CD4-positive, CD25-positive, alpha-beta regulatory T cell (primary cell): ENCODE data around the gene FOXJ2. TPM values are rescaled to one million over a fixed set of nuclear protein-coding genes. Genes with fewer than 3 reads are reported as not detected.
"Not testable (repeated sequence)": the region's sequence is repeated elsewhere in the genome, so short reads cannot be mapped to it uniquely, and the experiment has no call there.

ENCODE experiments used
- ATAC-seq, 2 donors: fragments of 150-1000 bp; cut with Tn5 transposase; one replicate each; pipeline ENCODE4 v1.10.0; 2021; ENCODE audit warnings: low read depth in 2 of 2, moderate number of reproducible peaks in 2 of 2, moderate library complexity in 1 of 2
- DNase-seq, 3 donors: peaks; one replicate each; pipeline versions ENCODE4 v3.0.0 to v3.0.0-alpha.2; 2012 to 2022; ENCODE audit warnings: mixed read lengths in 1 of 3
- H3K27ac ChIP-seq: one replicate; pipeline ENCODE4 v1.7.0; 2013; ENCODE audit warnings: mild to moderate bottlenecking, low read length; ENCODE audit not compliant: insufficient read depth, poor library complexity, severe bottlenecking
- H3K27me3 ChIP-seq: one replicate; pipeline ENCODE4 v1.7.0; 2013; ENCODE audit warnings: low read length; ENCODE audit not compliant: control insufficient read depth, insufficient read depth
- H3K36me3 ChIP-seq: one replicate; pipeline ENCODE4 v1.7.0; 2013; ENCODE audit warnings: mild to moderate bottlenecking, low read length, moderate library complexity; ENCODE audit not compliant: control insufficient read depth, insufficient read depth
- H3K4me1 ChIP-seq: 2 replicates; pipeline ENCODE4 v1.7.0; 2013; ENCODE audit warnings: mild to moderate bottlenecking, low read length; ENCODE audit not compliant: insufficient read depth, control insufficient read depth, poor library complexity, severe bottlenecking
- H3K4me3 ChIP-seq: one replicate; pipeline ENCODE4 v1.7.0; 2013; ENCODE audit warnings: low read depth, mild to moderate bottlenecking, low read length, moderate library complexity
- H3K9me3 ChIP-seq, 2 experiments: 1 replicate in 1 of 2; 2 replicates in 1 of 2; pipeline ENCODE4 v1.7.0; 2013; ENCODE audit warnings: low read length in 2 of 2, mild to moderate bottlenecking in 1 of 2, moderate library complexity in 1 of 2; ENCODE audit not compliant: control insufficient read depth in 2 of 2
- H3K27ac Mint-ChIP-seq, 3 donors: one replicate each; pipeline ENCODE4 v1.8.0; 2020 to 2022; ENCODE audit warnings: mild to moderate bottlenecking in 3 of 3, mixed read lengths in 3 of 3, moderate library complexity in 2 of 3
- H3K27me3 Mint-ChIP-seq: one replicate; pipeline ENCODE4 v1.8.0; 2022; ENCODE audit warnings: mild to moderate bottlenecking, mixed read lengths
- H3K36me3 Mint-ChIP-seq: one replicate; pipeline ENCODE4 v1.8.0; 2020; ENCODE audit warnings: mixed read lengths
- H3K4me1 Mint-ChIP-seq, 4 donors: one replicate each; pipeline ENCODE4 v1.8.0; 2020 to 2022; ENCODE audit warnings: mixed read lengths in 4 of 4, mild to moderate bottlenecking in 1 of 4
- H3K4me3 Mint-ChIP-seq, 4 donors: one replicate each; pipeline ENCODE4 v1.8.0; 2020 to 2022; ENCODE audit warnings: mild to moderate bottlenecking in 4 of 4, mixed read lengths in 4 of 4, moderate library complexity in 3 of 4
- H3K9me3 Mint-ChIP-seq, 7 donors: one replicate each; pipeline ENCODE4 v1.8.0; 2020 to 2022; ENCODE audit warnings: mixed read lengths in 7 of 7, mild to moderate bottlenecking in 3 of 7, moderate library complexity in 2 of 7
- polyA plus RNA-seq, 4 donors: library from polyadenylated mRNA; unstranded; fragments of 300-500 nt; fragmentation: Illumina TruSeq; gene quantifications; one replicate each; pipeline ENCODE4 v1.2.3, GENCODE V29; 2021
- total RNA-seq: library from RNA; stranded (reverse); gene quantifications from one replicate; pipeline ENCODE4 v1.2.3, GENCODE V29; 2022

Gene FOXJ2
- total and polyA plus RNA-seq, 5 donors from 2014 or later = 6.6 to 26.1 (median 8.4) TPM

- no peak overlapping the region for H3K4me3 ChIP-seq
- ATAC-seq (no peak), DNase-seq (no peak)
- peaks cover 0 to 9% (median 4%) of the 10 kb centered on the region in 4 donors for H3K4me1 Mint-ChIP-seq
- H3K27me3 Mint-ChIP-seq = no peaks in the 10 kb centered on the region
- no peaks in the 10 kb centered on the region for H3K27me3 ChIP-seq
- no peak overlapping the region for H3K27ac ChIP-seq
- H3K9me3 ChIP-seq = no peaks in the 10 kb centered on the region
- no peaks in the 10 kb centered on the region for H3K9me3 Mint-ChIP-seq
- H3K4me3 Mint-ChIP-seq = no peak overlapping the region
- H3K4me1 ChIP-seq = no peaks in the 10 kb centered on the region
- peaks cover 47% of the 10 kb centered on the region for H3K36me3 Mint-ChIP-seq
- no peak overlapping the region for H3K27ac Mint-ChIP-seq
- peaks cover 52% of the 10 kb centered on the region for H3K36me3 ChIP-seq
Observed at GRCh38 chr12:8054816-8055215, 22.3 kb downstream of the FOXJ2 start.

- Histone ChIP-seq H3K9me3 (no peaks in the 10 kb centered on the region), H3K27me3 (no peaks in the 10 kb centered on the region), H3K4me3 (no peak overlapping the region), H3K36me3 (peaks cover 32% of the 10 kb centered on the region), H3K27ac (no peak overlapping the region), H3K4me1 (no peaks in the 10 kb centered on the region)
- Mint-ChIP-seq H3K4me1 (peaks cover 0 to 9% (median under 1%) of the 10 kb centered on the region in 4 donors), H3K4me3 (no peak overlapping the region), H3K27ac (no peak overlapping the region), H3K27me3 (no peaks in the 10 kb centered on the region), H3K9me3 (no peaks in the 10 kb centered on the region), H3K36me3 (peaks cover 42% of the 10 kb centered on the region)
- DNase-seq (no peak), ATAC-seq (no peak)
Observed at GRCh38 chr12:8057306-8057705, 24.8 kb downstream of the FOXJ2 start.

GRCh38 chr12:8057839-8058238 is 25.3 kb downstream of the FOXJ2 start:
- Histone ChIP-seq H3K9me3 (no peaks in the 10 kb centered on the region), H3K27ac (no peak overlapping the region), H3K4me1 (no peaks in the 10 kb centered on the region), H3K36me3 (peaks cover 27% of the 10 kb centered on the region), H3K4me3 (no peak overlapping the region), H3K27me3 (no peaks in the 10 kb centered on the region)
- Mint-ChIP-seq H3K27ac (no peak overlapping the region), H3K9me3 (no peaks in the 10 kb centered on the region), H3K36me3 (peaks cover 37% of the 10 kb centered on the region), H3K4me3 (no peak overlapping the region), H3K27me3 (no peaks in the 10 kb centered on the region), H3K4me1 (peaks cover 0 to 9% (median under 1%) of the 10 kb centered on the region in 4 donors)
- no peak for ATAC-seq
- DNase-seq = no peak

- H3K36me3 Mint-ChIP-seq = peaks cover 34% of the 10 kb centered on the region
- no peak overlapping the region for H3K4me3 Mint-ChIP-seq
- Histone ChIP-seq H3K4me3 (no peak overlapping the region), H3K27ac (no peak overlapping the region), H3K4me1 (no peaks in the 10 kb centered on the region), H3K36me3 (peaks cover 21% of the 10 kb centered on the region), H3K27me3 (no peaks in the 10 kb centered on the region), H3K9me3 (no peaks in the 10 kb centered on the region)
- H3K27ac Mint-ChIP-seq = no peak overlapping the region
- no peaks in the 10 kb centered on the region for H3K27me3 Mint-ChIP-seq
- no peaks in the 10 kb centered on the region for H3K9me3 Mint-ChIP-seq
- ATAC-seq = no peak
- DNase-seq = no peak
- H3K4me1 Mint-ChIP-seq = peaks cover 0 to 9% (median 2%) of the 10 kb centered on the region in 4 donors
Observed at GRCh38 chr12:8058506-8058905, 26.0 kb downstream of the FOXJ2 start.

- Histone ChIP-seq H3K4me1 (peaks cover 22% of the 10 kb centered on the region), H3K36me3 (no peaks in the 10 kb centered on the region), H3K9me3 (no peaks in the 10 kb centered on the region), H3K27me3 (no peaks in the 10 kb centered on the region), H3K27ac (no peak overlapping the region), H3K4me3 (no peak overlapping the region)
- Mint-ChIP-seq H3K9me3 (no peaks in the 10 kb centered on the region), H3K4me3 (no peak overlapping the region), H3K4me1 (peaks cover 15 to 30% (median 21%) of the 10 kb centered on the region in 4 donors), H3K36me3 (peaks cover 12% of the 10 kb centered on the region), H3K27me3 (no peaks in the 10 kb centered on the region), H3K27ac (peak overlapping the region in 1 of 3 donors; percentile 15)
- no peak for ATAC-seq
- no peak for DNase-seq
Observed at GRCh38 chr12:8064131-8064530, 31.6 kb downstream of the FOXJ2 start.

- H3K4me3 Mint-ChIP-seq = peak within 1 kb of the TSS; percentile 69 to 78 (median 74)
- DNase-seq (peak; percentile 36 to 82 (median 59)), ATAC-seq (peak; percentile 99)
- peaks cover 22% of the 10 kb centered on the region for H3K4me1 ChIP-seq
- no peaks in the 10 kb centered on the region for H3K27me3 ChIP-seq
- H3K9me3 Mint-ChIP-seq = no peaks in the 10 kb centered on the region
- H3K9me3 ChIP-seq = no peaks in the 10 kb centered on the region
- H3K36me3 ChIP-seq = no peaks in the 10 kb centered on the region
- peaks cover 4% of the 10 kb centered on the region for H3K27me3 Mint-ChIP-seq
- peak within 1 kb of the TSS; percentile 51 for H3K27ac ChIP-seq
- H3K4me3 ChIP-seq = peak within 1 kb of the TSS; percentile 58
- H3K36me3 Mint-ChIP-seq = peaks cover 1% of the 10 kb centered on the region
- H3K4me1 Mint-ChIP-seq = peaks cover 21 to 37% (median 32%) of the 10 kb centered on the region in 4 donors
- peak within 1 kb of the TSS; percentile 89 to 94 (median 92) for H3K27ac Mint-ChIP-seq
Observed at GRCh38 chr12:8065991-8066594, 33.6 kb downstream of the FOXJ2 start, which contains the start of gene C3AR1. Gene C3AR1 (minus strand): TSS chr12:8066359. CDS start chr12:8060185, 6,174 bp downstream.

- H3K4me1 Mint-ChIP-seq = peaks cover 21 to 35% (median 28%) of the 10 kb centered on the region in 4 donors
- peak overlapping the region; percentile 11 to 35 (median 31) for H3K27ac Mint-ChIP-seq
- DNase-seq (no peak), ATAC-seq (no peak)
- H3K36me3 ChIP-seq = no peaks in the 10 kb centered on the region
- no peak overlapping the region for H3K4me3 Mint-ChIP-seq
- H3K27me3 ChIP-seq = no peaks in the 10 kb centered on the region
- H3K4me3 ChIP-seq = no peak overlapping the region
- no peaks in the 10 kb centered on the region for H3K36me3 Mint-ChIP-seq
- H3K4me1 ChIP-seq = peaks cover 22% of the 10 kb centered on the region
- no peaks in the 10 kb centered on the region for H3K9me3 ChIP-seq
- H3K9me3 Mint-ChIP-seq = peaks cover 0 to 2% (median 0%) of the 10 kb centered on the region in 7 donors
- H3K27ac ChIP-seq = no peak overlapping the region
- H3K27me3 Mint-ChIP-seq = peaks cover 4% of the 10 kb centered on the region
Observed at GRCh38 chr12:8069582-8069981, 37.1 kb downstream of the FOXJ2 start.

GRCh38 chr12:8071820-8072219 is 39.3 kb downstream of the FOXJ2 start:
- not testable (repeated sequence) for H3K27ac ChIP-seq, H3K4me1 ChIP-seq, H3K4me3 ChIP-seq, H3K9me3 ChIP-seq, H3K9me3 Mint-ChIP-seq, H3K36me3 Mint-ChIP-seq, H3K27me3 ChIP-seq, H3K27me3 Mint-ChIP-seq, H3K36me3 ChIP-seq, ATAC-seq, DNase-seq, H3K27ac Mint-ChIP-seq
- H3K4me3 Mint-ChIP-seq = peak overlapping the region in 1 of 4 donors; percentile 4
- peaks cover 10 to 16% (median 12%) of the 10 kb centered on the region in 4 donors for H3K4me1 Mint-ChIP-seq
